Endodermal cell (in vitro differentiated cells): Measurements from ENCODE around the gene CNOT6. TPM values are rescaled to one million over a fixed set of nuclear protein-coding genes. Genes with fewer than 3 reads are reported as not detected.
"Not testable (repeated sequence)": the region's sequence is repeated elsewhere in the genome, so short reads cannot be mapped to it uniquely, and the experiment has no call there.

Experiments
- DNase-seq: peaks from one replicate; pipeline ENCODE4 v3.0.0-alpha.2; 2017
- H3K27ac ChIP-seq: 2 replicates; pipeline ENCODE4 v1.5.1; 2013; ENCODE audit warnings: mild to moderate bottlenecking, low read depth, low read length, moderate library complexity
- H3K27me3 ChIP-seq: 2 replicates; pipeline ENCODE4 v1.6.1; 2013; ENCODE audit warnings: mild to moderate bottlenecking, low read length, moderate library complexity; ENCODE audit not compliant: insufficient read depth, control insufficient read depth, poor library complexity, severe bottlenecking
- H3K36me3 ChIP-seq: 2 replicates; pipeline ENCODE4 v1.7.0; 2013; ENCODE audit warnings: mild to moderate bottlenecking, low read length, moderate library complexity; ENCODE audit not compliant: control insufficient read depth, insufficient read depth
- H3K4me1 ChIP-seq: one replicate; pipeline ENCODE4 v1.7.0; 2013; ENCODE audit warnings: low read length; ENCODE audit not compliant: control insufficient read depth, insufficient read depth
- H3K4me3 ChIP-seq: 2 replicates; pipeline ENCODE4 v1.5.1; 2013; ENCODE audit warnings: mild to moderate bottlenecking, low read length, moderate library complexity
- H3K9ac ChIP-seq: 2 replicates; pipeline ENCODE4 v1.6.1; 2013; ENCODE audit warnings: mild to moderate bottlenecking, low read length, moderate library complexity; ENCODE audit not compliant: poor library complexity, severe bottlenecking; ENCODE audit errors: extremely low read depth
- H3K9me3 ChIP-seq: 2 replicates; pipeline ENCODE4 v1.6.1; 2013; ENCODE audit warnings: mild to moderate bottlenecking, low read length, moderate library complexity; ENCODE audit not compliant: control insufficient read depth
- H3K27ac Mint-ChIP-seq: 2 replicates; pipeline ENCODE4 v1.8.0; 2020; ENCODE audit warnings: mixed read lengths
- H3K27me3 Mint-ChIP-seq: 2 replicates; pipeline ENCODE4 v1.8.0; 2021; ENCODE audit warnings: mild to moderate bottlenecking, mixed read lengths; ENCODE audit not compliant: insufficient read depth
- H3K36me3 Mint-ChIP-seq: 2 replicates; pipeline ENCODE4 v1.8.0; 2020; ENCODE audit warnings: low read depth, mixed read lengths
- H3K4me1 Mint-ChIP-seq: 2 replicates; pipeline ENCODE4 v1.8.0; 2020; ENCODE audit warnings: mixed read lengths
- H3K4me3 Mint-ChIP-seq: 2 replicates; pipeline ENCODE4 v1.8.0; 2020; ENCODE audit warnings: mild to moderate bottlenecking, moderate library complexity, mixed read lengths
- H3K9me3 Mint-ChIP-seq: 2 replicates; pipeline ENCODE4 v1.8.0; 2020; ENCODE audit warnings: mild to moderate bottlenecking, mixed read lengths
- WGBS, 2 experiments: methylation state at CpG; one replicate each; pipeline versions ENCODE4 v1.1.5 to v1.1.7; 2013; ENCODE audit warnings: missing lambda C conversion rate in 2 of 2, mixed read lengths in 1 of 2; ENCODE audit not compliant: insufficient coverage in 1 of 2, insufficient read length in 1 of 2; 5-methylcytosine and 5-hydroxymethylcytosine counted together
- total RNA-seq, 2 donors: library from RNA; stranded (reverse); fragmentation: NEBNext Ultra II Directional in 1 of 2; extraction: Animal tissue kit (Norgen Biotek cat#: 25700) in 1 of 2; gene quantifications; 2 replicates in 1 of 2; 3 replicates in 1 of 2; pipeline ENCODE4 v1.2.1, GENCODE V29; 2021
- TF ChIP-seq, protein P1 (sequence below): fragments of 200-600 bp; sonication (generic); conservative IDR thresholded peaks from 2 replicates; pipeline ENCODE4 v1.5.0; 2021; ENCODE audit warnings: antibody characterized with exemption, mild to moderate bottlenecking

The CNOT6 gene
- total RNA-seq, 2 donors from 2014 or later: 40.4 to 42.9 TPM

DNA sequence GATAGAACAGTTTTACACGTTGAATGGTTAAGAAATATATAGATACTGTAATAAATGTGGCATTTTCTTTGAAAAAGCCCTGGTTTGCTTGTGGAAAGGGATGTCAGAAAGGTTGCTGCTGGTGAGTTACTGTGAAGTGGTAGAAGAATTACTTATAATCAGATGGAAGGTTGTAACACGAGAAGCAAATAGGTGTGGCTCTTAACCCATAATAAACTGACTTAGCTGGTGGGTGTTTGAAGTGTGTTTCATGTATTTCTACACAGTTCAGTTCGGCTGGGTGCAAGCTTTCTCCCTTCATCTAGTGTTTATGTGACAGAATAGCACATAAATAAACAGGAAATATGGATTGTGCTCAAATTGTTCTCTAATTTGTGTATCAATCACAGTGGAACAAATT lies 5.5 kb downstream of the CNOT6 start:
- WGBS, 2 experiments: 97 to 100% methylated on average over 3 of the region's 3 CpGs
- H3K27ac Mint-ChIP-seq: no peak overlapping the region
- TF ChIP-seq, protein P1, sequence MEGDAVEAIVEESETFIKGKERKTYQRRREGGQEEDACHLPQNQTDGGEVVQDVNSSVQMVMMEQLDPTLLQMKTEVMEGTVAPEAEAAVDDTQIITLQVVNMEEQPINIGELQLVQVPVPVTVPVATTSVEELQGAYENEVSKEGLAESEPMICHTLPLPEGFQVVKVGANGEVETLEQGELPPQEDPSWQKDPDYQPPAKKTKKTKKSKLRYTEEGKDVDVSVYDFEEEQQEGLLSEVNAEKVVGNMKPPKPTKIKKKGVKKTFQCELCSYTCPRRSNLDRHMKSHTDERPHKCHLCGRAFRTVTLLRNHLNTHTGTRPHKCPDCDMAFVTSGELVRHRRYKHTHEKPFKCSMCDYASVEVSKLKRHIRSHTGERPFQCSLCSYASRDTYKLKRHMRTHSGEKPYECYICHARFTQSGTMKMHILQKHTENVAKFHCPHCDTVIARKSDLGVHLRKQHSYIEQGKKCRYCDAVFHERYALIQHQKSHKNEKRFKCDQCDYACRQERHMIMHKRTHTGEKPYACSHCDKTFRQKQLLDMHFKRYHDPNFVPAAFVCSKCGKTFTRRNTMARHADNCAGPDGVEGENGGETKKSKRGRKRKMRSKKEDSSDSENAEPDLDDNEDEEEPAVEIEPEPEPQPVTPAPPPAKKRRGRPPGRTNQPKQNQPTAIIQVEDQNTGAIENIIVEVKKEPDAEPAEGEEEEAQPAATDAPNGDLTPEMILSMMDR: no peak

DNA sequence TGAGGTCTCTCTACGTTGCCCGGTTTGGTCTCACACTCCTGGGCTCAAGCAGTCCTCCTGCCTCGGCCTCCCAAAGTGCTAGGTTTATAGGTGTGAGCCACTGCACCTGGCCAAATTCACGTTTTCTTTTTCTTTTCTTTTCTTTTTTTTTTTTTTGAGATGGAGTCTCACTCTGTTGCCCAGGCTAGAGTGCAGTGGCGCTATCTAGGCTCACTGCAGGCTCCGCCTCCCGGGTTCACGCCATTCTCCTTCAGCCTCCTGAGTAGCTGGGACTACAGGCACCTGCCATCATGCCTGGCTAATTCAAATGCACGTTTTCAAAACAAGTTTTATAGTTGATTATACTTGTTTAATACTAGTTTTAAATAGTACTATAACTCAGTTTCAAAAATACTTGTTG lies 6.1 kb downstream of the CNOT6 start:
- not testable (repeated sequence) for H3K27ac ChIP-seq, H3K4me3 ChIP-seq, H3K27me3 ChIP-seq, H3K4me1 ChIP-seq, H3K27ac Mint-ChIP-seq, H3K9ac ChIP-seq, H3K27me3 Mint-ChIP-seq, H3K9me3 Mint-ChIP-seq, H3K4me3 Mint-ChIP-seq, H3K9me3 ChIP-seq
- peaks cover 17% of the 10 kb centered on the region for H3K4me1 Mint-ChIP-seq
- peak; percentile 52 for DNase-seq
- peaks cover 43% of the 10 kb centered on the region for H3K36me3 ChIP-seq
- TF ChIP-seq, protein P1: peak; percentile 25
- H3K36me3 Mint-ChIP-seq: peaks cover 43% of the 10 kb centered on the region
- 92 to 93% methylated on average over 3 to 9 of the region's 9 CpGs for WGBS, 2 experiments

More for the DNA sequence above, 5.5 kb downstream of the CNOT6 start:
- H3K36me3 Mint-ChIP-seq: peaks cover 44% of the 10 kb centered on the region
- H3K27me3 ChIP-seq: no peaks in the 10 kb centered on the region
- no peak overlapping the region for H3K9ac ChIP-seq
- no peaks in the 10 kb centered on the region for H3K9me3 ChIP-seq
- no peak overlapping the region for H3K27ac ChIP-seq
- H3K36me3 ChIP-seq: peaks cover 43% of the 10 kb centered on the region
- peaks cover 18% of the 10 kb centered on the region for H3K4me1 Mint-ChIP-seq
- H3K9me3 Mint-ChIP-seq: no peaks in the 10 kb centered on the region
- H3K27me3 Mint-ChIP-seq: no peaks in the 10 kb centered on the region
- no peak overlapping the region for H3K4me3 Mint-ChIP-seq
- no peak overlapping the region for H3K4me3 ChIP-seq
- no peak for DNase-seq
- no peaks in the 10 kb centered on the region for H3K4me1 ChIP-seq

DNA sequence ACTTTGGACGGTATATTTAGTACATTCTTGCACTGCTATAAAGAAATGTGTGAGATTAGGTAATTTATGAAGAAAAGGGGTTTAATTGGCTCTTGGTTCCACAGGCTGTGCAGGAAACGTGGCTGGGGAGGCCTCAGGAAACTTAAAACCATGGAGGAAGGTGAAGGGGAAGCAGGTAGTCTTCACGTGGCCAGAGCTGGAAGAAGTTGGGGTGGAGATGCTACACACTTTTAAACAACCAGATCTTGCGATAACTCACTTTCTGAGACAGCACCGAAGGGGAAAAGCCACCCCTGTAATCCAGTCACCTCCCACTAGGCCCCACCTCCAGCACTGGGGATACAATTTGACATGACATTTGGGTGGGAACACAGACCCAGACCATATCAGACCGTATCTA lies 13.5 kb downstream of the CNOT6 start:
- Histone ChIP-seq H3K27ac (no peak overlapping the region), H3K4me3 (no peak overlapping the region), H3K27me3 (no peaks in the 10 kb centered on the region), H3K9me3 (no peaks in the 10 kb centered on the region), H3K4me1 (no peaks in the 10 kb centered on the region), H3K36me3 (peaks cover 23% of the 10 kb centered on the region), H3K9ac (no peak overlapping the region)
- Mint-ChIP-seq H3K4me1 (peaks cover 7% of the 10 kb centered on the region), H3K4me3 (no peak overlapping the region), H3K9me3 (no peaks in the 10 kb centered on the region), H3K27ac (no peak overlapping the region), H3K27me3 (no peaks in the 10 kb centered on the region), H3K36me3 (peaks cover 34% of the 10 kb centered on the region)
- TF ChIP-seq, protein P1: no peak
- 86 to 89% methylated on average over 4 to 6 of the region's 6 CpGs for WGBS, 2 experiments
- DNase-seq: no peak
